ENCODE measurements around the gene ANO2.

The ANO2 gene

DNA sequence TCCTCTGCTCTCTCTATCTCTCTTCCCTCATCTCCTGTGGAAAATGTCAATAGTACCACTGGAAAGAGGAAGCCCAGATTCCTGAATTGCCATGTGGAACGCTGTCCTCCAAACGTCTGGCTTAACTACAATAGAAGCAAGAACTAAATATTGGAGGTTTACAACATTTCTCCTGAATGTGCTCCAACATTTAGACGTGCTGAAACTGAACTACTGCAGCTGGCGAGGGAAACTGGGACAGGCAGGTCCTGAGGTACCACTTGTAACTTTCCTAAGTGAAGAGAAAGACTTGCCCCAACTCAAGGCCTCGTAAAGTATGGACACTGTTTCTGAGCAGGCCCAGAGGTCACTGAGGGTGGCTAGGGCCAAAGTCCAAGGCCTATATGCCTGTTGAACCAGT lies 325.4 kb downstream of the ANO2 start:
- no peak for DNase-seq (ENCODE audit: low read depth)

GRCh38 chr12:5616854-5617253 lies 328.2 kb downstream of the ANO2 start:
- no peak for DNase-seq (ENCODE audit: low read depth)

GRCh38 chr12:5615760-5616159 lies 329.3 kb downstream of the ANO2 start:
- no peak for DNase-seq (ENCODE audit: low read depth)

DNA sequence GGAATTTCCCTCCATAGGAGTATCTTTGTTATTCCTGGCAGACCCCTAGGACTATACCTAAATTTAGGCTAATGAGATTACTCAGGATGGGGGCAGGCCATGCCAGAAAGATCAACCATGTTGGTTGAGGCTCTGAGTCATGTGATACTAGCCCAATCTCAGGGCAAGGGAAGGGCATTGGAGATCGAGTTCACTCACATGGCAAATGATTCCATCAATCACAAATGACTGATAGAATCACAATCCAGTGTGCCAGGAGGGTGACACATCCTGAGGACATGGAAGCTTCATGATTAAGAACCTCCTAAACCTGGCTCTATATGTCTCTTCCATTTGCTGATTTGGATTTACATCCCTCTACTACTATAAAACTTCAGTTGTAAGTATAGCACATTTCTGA lies 330.8 kb downstream of the ANO2 start:
- no peak for DNase-seq (ENCODE audit: low read depth)

DNA sequence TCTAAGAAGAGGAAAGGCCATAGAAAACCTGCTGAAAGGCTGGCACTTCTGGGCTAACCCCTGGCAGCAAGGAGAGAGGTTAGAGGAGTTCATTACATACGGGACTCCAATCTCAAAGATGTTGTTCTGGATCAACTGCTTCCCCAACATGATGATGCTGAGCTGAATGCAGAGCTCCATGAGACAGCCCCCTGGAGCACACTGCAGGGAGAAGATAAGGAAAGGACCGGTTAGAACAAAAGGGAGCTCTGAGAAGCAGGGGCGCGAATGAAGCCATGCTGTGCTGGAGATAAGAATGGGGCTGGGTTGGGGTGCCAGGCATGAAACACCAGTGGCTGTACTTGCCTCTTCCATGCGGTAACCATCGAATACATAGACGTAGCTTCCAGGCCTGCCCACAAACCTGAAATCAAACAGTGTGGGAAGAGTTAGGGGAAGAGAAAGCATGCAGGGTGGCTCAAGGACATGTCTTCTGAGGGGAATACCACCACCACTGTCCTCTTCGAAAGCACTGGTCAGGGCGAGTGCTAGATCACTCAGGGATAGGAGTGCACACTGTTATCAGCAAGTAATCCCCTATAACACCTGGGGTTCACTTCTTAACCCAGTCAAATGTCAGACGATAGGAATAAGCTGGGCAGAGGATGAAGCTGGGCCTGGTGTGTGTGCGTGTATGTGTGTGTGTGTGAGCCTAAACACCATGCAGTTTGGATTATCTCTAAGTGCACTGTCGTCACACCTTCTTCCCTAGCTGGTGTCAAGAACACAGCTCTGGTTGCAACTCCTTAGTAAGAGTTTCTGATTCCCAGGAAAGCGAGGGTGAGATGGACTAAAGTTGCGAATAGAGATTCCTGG lies 332.3 kb downstream of the ANO2 start:
- no peak for DNase-seq (ENCODE audit: low read depth)

- DNase-seq (ENCODE audit: low read depth): no peak
Observed at GRCh38 chr12:5611162-5611561, 333.9 kb downstream of the ANO2 start.

DNA sequence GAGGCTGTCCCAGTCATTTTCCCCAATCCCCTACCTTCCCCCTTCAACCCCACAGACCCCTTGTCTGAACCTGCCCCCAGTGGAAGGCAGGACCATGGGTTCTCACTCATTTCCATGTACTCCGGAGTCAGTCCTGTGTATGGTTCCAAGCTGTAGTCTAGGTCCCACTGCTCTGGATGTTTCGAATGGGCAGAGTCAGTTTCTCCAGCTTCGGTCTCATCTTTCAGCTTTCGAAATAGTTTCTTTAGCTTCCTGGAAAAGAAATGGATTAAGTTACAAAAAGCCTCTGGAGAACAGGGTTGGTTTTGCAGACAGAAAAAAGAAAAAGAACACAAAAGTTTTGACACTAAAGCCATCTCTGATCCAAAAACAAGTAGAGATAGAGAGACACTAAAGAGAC lies 345.7 kb downstream of the ANO2 start:
- DNase-seq (ENCODE audit: low read depth): no peak

GRCh38 chr12:5593998-5594397 lies 351.1 kb downstream of the ANO2 start:
- no peak for DNase-seq (ENCODE audit: low read depth)

GRCh38 chr12:5593086-5593485 lies 352.0 kb downstream of the ANO2 start:
- DNase-seq (ENCODE audit: low read depth): no peak

DNA sequence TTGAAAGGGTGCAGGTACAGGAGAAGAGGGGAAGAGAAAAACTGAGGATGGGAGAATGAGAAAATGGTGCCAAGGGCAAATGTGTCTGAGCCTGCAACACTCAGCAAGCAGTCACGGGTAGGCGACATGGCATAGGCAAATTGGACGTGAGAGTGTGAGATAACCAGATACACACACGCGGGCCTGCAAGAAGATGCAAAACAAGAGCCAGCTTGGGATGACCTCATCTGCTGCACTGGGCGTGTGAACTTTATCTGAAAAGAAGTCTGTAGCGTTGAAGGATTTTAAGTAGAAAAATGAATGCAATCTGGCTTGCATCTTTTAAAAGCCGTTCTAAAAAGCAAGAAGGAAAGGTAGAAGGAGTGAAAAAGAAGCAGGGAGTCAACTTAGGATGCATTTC lies 352.7 kb downstream of the ANO2 start:
- DNase-seq (ENCODE audit: low read depth): no peak

- no peak for DNase-seq (ENCODE audit: low read depth)
Observed at GRCh38 chr12:5590316-5590715, 354.7 kb downstream of the ANO2 start.

GRCh38 chr12:5589054-5589453 lies 356.0 kb downstream of the ANO2 start:
- no peak for DNase-seq (ENCODE audit: low read depth)

- DNase-seq (ENCODE audit: low read depth): no peak
Observed at GRCh38 chr12:5588591-5588990, 356.5 kb downstream of the ANO2 start.

GRCh38 chr12:5588176-5588575 lies 356.9 kb downstream of the ANO2 start:
- no peak for DNase-seq (ENCODE audit: low read depth)

GRCh38 chr12:5587711-5588121 lies 357.3 kb downstream of the ANO2 start:
- no peak for DNase-seq (ENCODE audit: low read depth)

DNA sequence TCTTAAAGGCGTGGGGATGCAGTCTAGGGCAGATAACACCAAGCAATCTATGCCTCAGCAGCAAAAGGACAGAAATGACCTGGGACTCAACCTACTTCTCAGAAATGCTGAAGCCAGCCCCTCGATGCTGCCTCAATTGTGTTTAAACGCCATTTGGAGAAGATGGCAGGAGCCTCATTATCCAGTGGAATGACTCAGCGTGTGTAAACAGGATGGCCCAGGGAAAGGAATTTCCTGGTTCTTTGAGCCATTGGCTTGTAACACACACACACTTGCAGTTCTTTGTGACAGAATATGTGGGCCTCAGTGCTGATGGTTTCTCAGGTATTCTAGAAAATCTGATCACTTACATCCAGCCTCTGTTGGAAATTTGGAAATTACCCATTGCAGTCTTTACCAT lies 358.9 kb downstream of the ANO2 start:
- DNase-seq (ENCODE audit: low read depth): no peak

- DNase-seq (ENCODE audit: low read depth): no peak
Observed at GRCh38 chr12:5585178-5585577, 359.9 kb downstream of the ANO2 start.

DNA sequence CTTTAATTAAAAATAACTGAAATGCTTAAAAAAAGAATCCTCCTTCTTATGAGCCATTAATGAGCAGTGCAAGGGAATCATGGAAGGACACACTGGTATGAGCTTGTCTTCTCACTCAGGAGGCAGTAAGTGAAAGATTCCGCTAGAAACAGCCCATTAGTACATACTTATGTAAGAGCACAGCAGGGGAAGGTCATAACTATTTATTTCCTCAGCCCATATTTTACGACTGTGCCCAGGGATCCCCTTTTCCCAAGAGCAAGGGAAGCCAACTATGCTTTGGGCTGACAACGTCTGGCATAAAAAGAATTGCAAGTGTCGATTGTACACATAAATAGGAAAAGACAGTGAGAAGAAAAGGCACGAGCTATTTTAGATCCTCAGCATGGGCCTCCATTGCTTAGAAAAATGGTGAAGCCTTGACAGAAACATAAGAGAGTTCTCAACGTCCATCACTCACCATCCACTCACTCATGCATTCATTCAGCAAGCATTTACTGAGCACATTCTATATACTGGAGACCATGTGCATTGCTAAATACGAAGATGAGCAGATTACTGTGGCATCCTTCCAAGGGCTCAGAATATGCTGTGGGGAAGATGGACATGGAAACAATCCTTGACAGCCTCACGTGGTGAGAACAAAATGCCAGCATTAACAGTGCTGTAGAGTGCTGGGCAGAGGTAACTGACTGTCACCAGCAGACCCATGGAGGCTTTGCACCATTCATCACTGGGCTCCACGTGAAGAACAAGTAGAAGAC lies 360.5 kb downstream of the ANO2 start:
- no peak for DNase-seq (ENCODE audit: low read depth)

GRCh38 chr12:5582541-5582940 lies 362.5 kb downstream of the ANO2 start:
- DNase-seq (ENCODE audit: low read depth): no peak

- no peak for DNase-seq (ENCODE audit: low read depth)
Observed at GRCh38 chr12:5582018-5582417, 363.0 kb downstream of the ANO2 start.

DNA sequence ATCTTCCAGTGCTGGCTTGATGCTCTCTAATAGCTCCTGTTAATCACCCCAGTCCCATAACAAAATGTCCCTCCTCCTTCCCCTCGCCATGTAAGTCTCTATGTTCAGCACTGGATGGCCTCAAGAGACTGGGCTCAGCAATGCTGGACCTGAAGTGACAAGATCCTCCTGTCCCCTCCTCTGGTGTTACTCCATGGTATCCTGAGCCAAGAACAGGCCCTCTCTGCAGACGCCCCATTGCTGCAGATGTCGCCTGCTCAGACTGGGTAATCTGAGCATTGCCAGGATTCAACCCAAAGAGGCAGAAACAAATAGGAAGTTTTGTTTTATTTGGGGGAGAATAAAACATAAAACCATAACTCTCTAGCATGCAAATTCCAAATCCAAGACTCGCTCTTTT lies 363.4 kb downstream of the ANO2 start:
- DNase-seq (ENCODE audit: low read depth): no peak

GRCh38 chr12:5581019-5581418 lies 364.0 kb downstream of the ANO2 start:
- no peak for DNase-seq (ENCODE audit: low read depth)

GRCh38 chr12:5578775-5579174 lies 366.3 kb downstream of the ANO2 start:
- DNase-seq (ENCODE audit: low read depth): no peak

- no peak for DNase-seq (ENCODE audit: low read depth)
Observed at GRCh38 chr12:5577741-5578140, 367.3 kb downstream of the ANO2 start.
